ENCODE results near the gene RAD51B.
A peak's percentile ranks its signal among the peaks of the same experiment; 100 is the strongest.

RAD51B gene

DNA sequence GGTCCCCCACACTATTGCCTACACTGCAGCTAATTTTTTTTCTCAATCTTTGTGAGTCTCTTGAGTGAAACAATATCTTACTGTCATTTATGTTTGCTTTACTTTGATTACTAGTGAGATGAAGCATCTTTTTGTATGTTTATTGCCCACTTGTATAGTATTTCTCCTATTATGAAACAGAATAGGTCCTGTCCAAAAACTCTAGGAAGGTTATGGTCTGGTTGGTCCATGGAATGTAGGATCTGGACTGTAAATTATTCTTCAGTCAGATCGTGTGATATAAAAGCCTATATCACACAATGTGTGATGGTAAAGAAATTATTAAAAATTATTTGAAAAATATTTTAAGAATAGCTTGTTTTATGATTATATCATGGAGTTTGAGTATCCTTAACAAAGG is 538.9 kb downstream of the RAD51B start:
- peaks cover 53% of the 10 kb centered on the region for H3K4me1 Mint-ChIP-seq
- TF ChIP-seq, protein P1, sequence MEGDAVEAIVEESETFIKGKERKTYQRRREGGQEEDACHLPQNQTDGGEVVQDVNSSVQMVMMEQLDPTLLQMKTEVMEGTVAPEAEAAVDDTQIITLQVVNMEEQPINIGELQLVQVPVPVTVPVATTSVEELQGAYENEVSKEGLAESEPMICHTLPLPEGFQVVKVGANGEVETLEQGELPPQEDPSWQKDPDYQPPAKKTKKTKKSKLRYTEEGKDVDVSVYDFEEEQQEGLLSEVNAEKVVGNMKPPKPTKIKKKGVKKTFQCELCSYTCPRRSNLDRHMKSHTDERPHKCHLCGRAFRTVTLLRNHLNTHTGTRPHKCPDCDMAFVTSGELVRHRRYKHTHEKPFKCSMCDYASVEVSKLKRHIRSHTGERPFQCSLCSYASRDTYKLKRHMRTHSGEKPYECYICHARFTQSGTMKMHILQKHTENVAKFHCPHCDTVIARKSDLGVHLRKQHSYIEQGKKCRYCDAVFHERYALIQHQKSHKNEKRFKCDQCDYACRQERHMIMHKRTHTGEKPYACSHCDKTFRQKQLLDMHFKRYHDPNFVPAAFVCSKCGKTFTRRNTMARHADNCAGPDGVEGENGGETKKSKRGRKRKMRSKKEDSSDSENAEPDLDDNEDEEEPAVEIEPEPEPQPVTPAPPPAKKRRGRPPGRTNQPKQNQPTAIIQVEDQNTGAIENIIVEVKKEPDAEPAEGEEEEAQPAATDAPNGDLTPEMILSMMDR (IDR thresholded peaks at IDR 0.05; ENCODE audit: unreplicated experiment in 3 of 3) = no peak
- peaks cover 8% of the 10 kb centered on the region for H3K36me3 Mint-ChIP-seq (ENCODE audit: low read depth)
- peak overlapping the region; percentile 95 to 99 (median 95) for H3K27ac Mint-ChIP-seq
- no peaks in the 10 kb centered on the region for H3K27me3 Mint-ChIP-seq (ENCODE audit: low read depth)
- no peak overlapping the region for H3K4me3 Mint-ChIP-seq
- H3K9me3 Mint-ChIP-seq = peaks cover 4% of the 10 kb centered on the region

DNA sequence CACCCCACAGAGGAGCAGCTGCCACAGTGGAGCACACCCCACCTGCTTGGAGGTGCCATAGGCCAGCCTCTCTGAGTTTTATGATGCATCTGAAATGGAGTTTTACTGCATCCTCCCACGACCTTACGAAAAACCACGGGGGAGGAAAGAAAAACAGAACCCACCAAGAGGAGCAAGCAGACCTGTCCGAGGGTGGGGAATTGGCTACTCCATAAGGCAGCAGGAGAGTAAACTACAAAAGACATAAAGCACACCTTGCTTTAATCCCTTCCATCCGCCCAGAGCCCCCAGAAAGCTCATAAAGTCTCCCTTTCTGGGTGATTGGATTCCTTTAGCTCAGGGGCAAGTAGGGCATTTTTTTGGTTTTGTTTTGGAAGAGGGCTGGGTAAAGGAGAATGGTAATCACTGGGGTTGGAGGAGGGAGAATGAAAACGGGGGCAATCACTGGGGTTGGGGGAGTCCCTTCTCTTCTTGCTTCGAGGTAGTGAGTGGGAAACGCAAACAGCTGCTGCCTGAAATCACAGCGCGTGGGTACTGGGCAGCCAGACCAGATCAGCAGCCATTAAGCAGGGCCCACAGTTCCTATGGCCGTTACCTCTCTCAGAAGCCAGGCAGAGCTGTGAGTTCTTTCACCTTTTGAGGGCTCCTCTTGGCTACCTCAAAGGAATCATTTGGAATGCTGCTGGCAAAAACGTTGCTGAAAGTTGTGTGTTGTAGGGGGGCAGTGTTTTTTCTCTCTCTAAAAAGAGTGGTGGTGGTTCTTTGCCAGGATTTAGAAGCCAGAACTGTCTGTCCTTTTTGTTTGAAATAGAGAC is 539.6 kb downstream of the RAD51B start:
- peak overlapping the region; percentile 95 to 99 (median 95) for H3K27ac Mint-ChIP-seq
- no peak overlapping the region for H3K4me3 Mint-ChIP-seq
- H3K9me3 Mint-ChIP-seq = peaks cover 4% of the 10 kb centered on the region

DNA sequence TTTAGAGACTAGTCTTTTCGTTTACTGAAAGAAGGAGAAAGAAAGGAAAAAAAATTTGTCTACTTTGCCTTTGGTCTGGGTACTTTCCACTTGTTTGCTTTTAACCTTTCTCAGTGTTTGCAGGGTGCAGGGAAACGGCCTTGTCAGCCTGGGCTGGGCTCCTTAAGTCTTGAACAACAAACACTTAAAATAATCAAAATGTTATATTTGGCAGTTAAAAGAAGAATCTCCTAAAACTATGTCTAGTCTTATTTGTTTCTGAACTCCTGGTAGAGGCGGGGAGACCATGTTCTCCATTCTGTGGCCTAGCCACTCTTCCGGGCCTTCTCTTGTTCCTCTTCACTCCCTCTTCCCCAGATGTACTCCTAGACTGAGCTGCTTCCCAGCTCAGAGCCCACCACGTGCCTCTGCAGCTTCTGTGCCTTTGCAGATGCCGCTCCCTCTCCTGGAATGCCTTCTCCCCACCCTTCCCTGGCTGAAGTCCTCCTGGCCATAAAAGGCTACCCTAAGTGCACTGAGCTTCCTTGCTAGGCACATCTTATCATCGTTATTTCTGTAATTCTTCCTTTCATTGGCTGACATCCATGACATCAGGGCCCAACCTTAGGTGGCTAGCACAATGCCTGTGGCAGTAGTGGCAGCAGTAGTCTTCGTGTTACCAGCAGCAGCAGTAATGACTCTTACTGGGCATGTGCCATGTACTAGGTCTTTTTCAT is 540.4 kb downstream of the RAD51B start:
- Mint-ChIP-seq H3K9me3 (peaks cover 4% of the 10 kb centered on the region), H3K36me3 (ENCODE audit: low read depth) (peaks cover 8% of the 10 kb centered on the region), H3K4me3 (no peak overlapping the region), H3K27me3 (ENCODE audit: low read depth) (no peaks in the 10 kb centered on the region), H3K27ac (peak overlapping the region; percentile 95 to 99 (median 95)), H3K4me1 (peaks cover 67% of the 10 kb centered on the region)
- TF ChIP-seq, protein P1 (IDR thresholded peaks at IDR 0.05; ENCODE audit: unreplicated experiment in 3 of 3) = no peak

More for the DNA sequence above, 539.6 kb downstream of the RAD51B start:
- TF ChIP-seq, protein P1 (IDR thresholded peaks at IDR 0.05; ENCODE audit: unreplicated experiment in 3 of 3) = no peak
- H3K27me3 Mint-ChIP-seq (ENCODE audit: low read depth) = no peaks in the 10 kb centered on the region
- peaks cover 60% of the 10 kb centered on the region for H3K4me1 Mint-ChIP-seq
- peaks cover 8% of the 10 kb centered on the region for H3K36me3 Mint-ChIP-seq (ENCODE audit: low read depth)

DNA sequence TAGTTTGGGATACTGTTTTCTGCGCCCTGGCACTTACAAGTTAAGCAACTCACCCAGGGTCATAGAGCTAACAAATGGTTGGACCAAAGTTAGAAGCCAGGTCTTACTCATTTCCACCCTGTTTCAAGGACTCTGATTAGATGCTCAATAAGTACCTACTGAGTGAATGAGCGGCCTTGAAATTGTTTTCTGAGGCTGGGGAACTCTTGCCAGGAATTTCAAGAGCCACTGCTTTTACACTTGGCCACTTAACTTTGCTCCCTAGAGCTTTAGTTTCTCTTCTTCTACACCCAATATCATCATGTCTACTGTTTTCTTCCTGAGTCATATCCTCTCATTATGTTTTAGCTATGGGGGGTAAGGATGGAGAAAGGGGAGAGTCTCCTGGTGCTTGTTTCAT is 541.7 kb downstream of the RAD51B start:
- Mint-ChIP-seq H3K27me3 (ENCODE audit: low read depth) (no peaks in the 10 kb centered on the region), H3K4me3 (no peak overlapping the region), H3K27ac (peak overlapping the region; percentile 60 to 99 (median 95)), H3K4me1 (peaks cover 80% of the 10 kb centered on the region), H3K9me3 (peaks cover 4% of the 10 kb centered on the region), H3K36me3 (ENCODE audit: low read depth) (peaks cover 8% of the 10 kb centered on the region)
- TF ChIP-seq, protein P1 (IDR thresholded peaks at IDR 0.05; ENCODE audit: unreplicated experiment in 3 of 3) = no peak

DNA sequence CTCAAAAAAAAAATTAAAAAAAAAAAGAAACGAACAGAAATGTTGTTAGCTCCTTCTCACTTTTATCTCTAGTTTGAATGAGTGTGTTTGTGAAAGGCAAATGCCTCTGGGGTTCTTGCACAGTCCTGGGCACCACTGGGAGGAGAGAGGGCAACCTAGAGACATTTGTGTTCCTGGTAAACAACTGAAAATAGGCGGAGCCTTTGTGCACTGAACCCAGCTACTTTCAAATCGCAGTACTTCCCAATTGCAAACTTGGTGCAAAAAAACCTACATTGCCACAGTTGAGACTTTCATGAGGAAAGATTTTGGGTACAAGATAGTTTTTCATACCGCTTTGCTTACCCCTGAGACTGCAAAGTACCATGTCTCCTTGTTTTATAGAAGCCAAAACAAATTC is 543.3 kb downstream of the RAD51B start:
- peak overlapping the region in 1 of 3 experiments; percentile 14 for H3K4me3 Mint-ChIP-seq
- TF ChIP-seq, protein P1 (IDR thresholded peaks at IDR 0.05; ENCODE audit: unreplicated experiment in 3 of 3) = no peak

More for the DNA sequence above, 543.3 kb downstream of the RAD51B start:
- H3K27me3 Mint-ChIP-seq (ENCODE audit: low read depth) = no peaks in the 10 kb centered on the region
- H3K27ac Mint-ChIP-seq = peak overlapping the region; percentile 99
- H3K9me3 Mint-ChIP-seq = no peaks in the 10 kb centered on the region
- no peaks in the 10 kb centered on the region for H3K36me3 Mint-ChIP-seq (ENCODE audit: low read depth)
- H3K4me1 Mint-ChIP-seq = peaks cover 87% of the 10 kb centered on the region

Measured in nephron (organoid).